OCI-LY3 (cell line): ENCODE results near the gene TUBGCP5.
"Not testable (repeated sequence)": the region's sequence is repeated elsewhere in the genome, so short reads cannot be mapped to it uniquely, and the experiment has no call there.

ENCODE experiments used
- H2AFZ ChIP-seq: fragments of 200-600, 300-600 bp; shearing (Covaris generic); 2 replicates; pipeline ENCODE4 v1.6.0; 2014; ENCODE audit warnings: antibody characterized with exemption, low read depth, low read length
- H3K27ac ChIP-seq: fragments of 200-600, 300-600 bp; sonication (generic); 2 replicates; pipeline ENCODE4 v1.5.1; 2014; ENCODE audit warnings: mild to moderate bottlenecking, low read length, moderate library complexity, mixed read lengths
- H3K27me3 ChIP-seq: fragments of 200-600, 300-600 bp; sonication (generic); 2 replicates; pipeline ENCODE4 v1.6.1; 2014; ENCODE audit warnings: low read depth, low read length, mixed read lengths
- H3K36me3 ChIP-seq: fragments of 200-600, 300-600 bp; sonication (generic); replicated peaks from 2 replicates; pipeline ENCODE3; 2014; ENCODE audit warnings: low read depth, low read length, mixed read lengths
- H3K4me1 ChIP-seq: fragments of 300-600, 200-600 bp; sonication (generic); 2 replicates; pipeline ENCODE4 v1.6.1; 2014; ENCODE audit warnings: low read length, mixed read lengths
- H3K4me2 ChIP-seq: fragments of 200-600, 300-600 bp; sonication (generic); 2 replicates; pipeline ENCODE4 v1.6.1; 2014; ENCODE audit warnings: low read length, mixed read lengths
- H3K4me3 ChIP-seq: fragments of 300-600, 200-600 bp; sonication (generic); 2 replicates; pipeline ENCODE4 v1.5.1; 2014; ENCODE audit warnings: antibody characterized with exemption, mild to moderate bottlenecking, low read length, moderate library complexity
- H3K79me2 ChIP-seq: fragments of 300-600, 200-600 bp; shearing (Covaris generic); 2 replicates; pipeline ENCODE4 v1.6.1; 2014; ENCODE audit warnings: mild to moderate bottlenecking, low read length, mixed read lengths
- H3K9ac ChIP-seq: fragments of 300-600, 200-600 bp; shearing (Covaris generic); 2 replicates; pipeline ENCODE4 v1.6.0; 2014; ENCODE audit warnings: mild to moderate bottlenecking, low read length, moderate library complexity
- H3K9me3 ChIP-seq: fragments of 200-600, 300-600 bp; shearing (Covaris generic); 2 replicates; pipeline ENCODE4 v1.6.1; 2014; ENCODE audit warnings: low read length, mixed read lengths; ENCODE audit not compliant: insufficient read depth
- H4K20me1 ChIP-seq: fragments of 200-600, 300-600 bp; sonication (generic); 2 replicates; pipeline ENCODE4 v1.6.1; 2016; ENCODE audit warnings: low read length, mixed read lengths; ENCODE audit not compliant: insufficient read depth
- CTCF ChIP-seq: fragments of 200-600, 300-600 bp; sonication (generic); IDR thresholded peaks from 2 replicates; pipeline ENCODE4 v1.5.1; 2014; ENCODE audit warnings: antibody characterized with exemption, low read length, low read depth
- EZH2phosphoT487 ChIP-seq: fragments of 200-600 bp; shearing (Covaris generic); IDR thresholded peaks from 2 replicates; pipeline ENCODE4 v1.6.1; 2018; ENCODE audit warnings: antibody characterized with exemption, mixed run types, low read depth

Gene TUBGCP5

GRCh38 chr15:22989576-22990477 is 49.5 kb downstream of the TUBGCP5 start:
- no peak overlapping the region for H3K27ac ChIP-seq
- no peaks in the 10 kb centered on the region for H4K20me1 ChIP-seq
- H3K4me1 ChIP-seq: no peaks in the 10 kb centered on the region
- H2AFZ ChIP-seq: no peak overlapping the region
- H3K4me2 ChIP-seq: no peak overlapping the region
- H3K27me3 ChIP-seq: no peaks in the 10 kb centered on the region
- no peak overlapping the region for H3K9ac ChIP-seq
- peaks cover 4% of the 10 kb centered on the region for H3K36me3 ChIP-seq
- no peaks in the 10 kb centered on the region for H3K79me2 ChIP-seq
- no peak for TF ChIP-seq EZH2phosphoT487
- no peak for TF ChIP-seq CTCF
- no peak overlapping the region for H3K4me3 ChIP-seq
- no peaks in the 10 kb centered on the region for H3K9me3 ChIP-seq

GRCh38 chr15:22988811-22989210 is 50.6 kb downstream of the TUBGCP5 start:
- Histone ChIP-seq H3K9ac (no peak overlapping the region), H3K4me3 (no peak overlapping the region), H3K9me3 (no peaks in the 10 kb centered on the region), H3K27ac (no peak overlapping the region), H3K4me2 (no peak overlapping the region), H4K20me1 (no peaks in the 10 kb centered on the region), H3K36me3 (no peaks in the 10 kb centered on the region), H3K4me1 (no peaks in the 10 kb centered on the region), H3K27me3 (no peaks in the 10 kb centered on the region), H3K79me2 (no peaks in the 10 kb centered on the region), H2AFZ (no peak overlapping the region)
- no peak for TF ChIP-seq EZH2phosphoT487
- no peak for TF ChIP-seq CTCF

GRCh38 chr15:22981931-22982330 is 57.4 kb downstream of the TUBGCP5 start:
- not testable (repeated sequence) for H3K4me1 ChIP-seq, H3K36me3 ChIP-seq, H3K27ac ChIP-seq, H4K20me1 ChIP-seq, H3K4me3 ChIP-seq, H3K4me2 ChIP-seq, H2AFZ ChIP-seq, H3K9ac ChIP-seq, H3K27me3 ChIP-seq, H3K9me3 ChIP-seq, H3K79me2 ChIP-seq

- peaks cover 4% of the 10 kb centered on the region; the same call in 1 of the 2 replicates for H3K27me3 ChIP-seq
- H3K36me3 ChIP-seq: no peaks in the 10 kb centered on the region
- H3K79me2 ChIP-seq: no peaks in the 10 kb centered on the region; the same call in none of the 2 replicates
- peak overlapping the region; percentile 64 for H2AFZ ChIP-seq
- H3K9me3 ChIP-seq: no peaks in the 10 kb centered on the region
- peaks cover 6% of the 10 kb centered on the region; the same call in 1 of the 2 replicates for H3K4me1 ChIP-seq
- H4K20me1 ChIP-seq: peaks cover 7% of the 10 kb centered on the region
- H3K9ac ChIP-seq: no peak overlapping the region
- no peak overlapping the region for H3K27ac ChIP-seq
- TF ChIP-seq CTCF: no peak
- TF ChIP-seq EZH2phosphoT487: no peak
- peak overlapping the region; percentile 72 for H3K4me2 ChIP-seq
- H3K4me3 ChIP-seq: peak overlapping the region; percentile 84
Measured at GRCh38 chr15:22981051-22981840, 58.1 kb downstream of the TUBGCP5 start.
